Breast epithelium (tissue), 4 donors: ENCODE measurements around the gene ANXA6. TPM values are rescaled to one million over a fixed set of nuclear protein-coding genes. Genes with fewer than 3 reads are reported as not detected.

Source experiments
- DNase-seq, 2 donors: peaks; one replicate each; pipeline ENCODE4 v3.0.0-alpha.2; 2019; ENCODE audit warnings: low spot score in 2 of 2
- H3K27ac ChIP-seq, 2 donors: fragments of 200-600 bp; sonication (generic) in 1 of 2; one replicate each; pipeline ENCODE4 v1.5.1; 2016 to 2019; ENCODE audit warnings: mild to moderate bottlenecking in 1 of 2
- H3K27me3 ChIP-seq, 2 donors: fragments of 200-600 bp; sonication (generic) in 1 of 2; one replicate each; pipeline versions ENCODE4 v1.5.1 to v1.6.0; 2017 to 2019; ENCODE audit warnings: control low read depth in 1 of 2, mild to moderate bottlenecking in 1 of 2
- H3K36me3 ChIP-seq: fragments of 200-600 bp; one replicate; pipeline ENCODE4 v1.5.1; 2019
- H3K4me1 ChIP-seq, 2 donors: fragments of 200-600 bp; sonication (generic); one replicate each; pipeline ENCODE4 v1.5.1; 2016 to 2019; ENCODE audit warnings: control low read depth in 1 of 2
- H3K4me3 ChIP-seq, 3 donors: fragments of 200-600 bp; sonication (generic); 1 replicate in 2 of 3; 2 replicates in 1 of 3; pipeline ENCODE4 v1.5.1; 2016 to 2019; ENCODE audit warnings: mild to moderate bottlenecking in 3 of 3, moderate library complexity in 2 of 3
- H3K9me3 ChIP-seq, 2 donors: fragments of 200-600 bp; sonication (generic) in 1 of 2; one replicate each; pipeline ENCODE4 v1.5.1; 2016 to 2019; ENCODE audit warnings: control low read depth in 1 of 2
- CTCF ChIP-seq, 3 donors: fragments of 450-650 bp; IDR thresholded peaks; one replicate each; pipeline ENCODE4 v1.5.1; 2016 to 2017; ENCODE audit warnings: antibody characterized with exemption in 3 of 3, mild to moderate bottlenecking in 3 of 3, moderate library complexity in 3 of 3
- POLR2A ChIP-seq: fragments of 450-650 bp; IDR thresholded peaks from one replicate; pipeline ENCODE4 v1.6.1; 2016; ENCODE audit warnings: antibody characterized with exemption, mild to moderate bottlenecking, moderate library complexity
- POLR2AphosphoS5 ChIP-seq, 3 donors: sonication (generic); formaldehyde crosslinking; IDR thresholded peaks; one replicate each; pipeline ENCODE4 v1.6.1; 2017; ENCODE audit warnings: antibody characterized with exemption in 3 of 3
- intact Hi-C: fragments of 100-400 bp; cut with DNase I; formaldehyde crosslinking; loops from one replicate; pipeline ENCODE4 v1.15.1; 2023; ENCODE audit warnings: low total_unique reads
- total RNA-seq, 3 donors: library from RNA; depleted of rRNA; stranded (reverse); fragments of >200 nt; gene quantifications; one replicate each; pipeline ENCODE4 v1.1.0, GENCODE V29; 2016

Gene ANXA6
- total RNA-seq, 3 donors from 2014 or later: 206 to 320 (median 276) TPM

- no peaks in the 10 kb centered on the region for H3K4me1 ChIP-seq
- H3K4me3 ChIP-seq: no peak overlapping the region
- intact Hi-C loops: no loop called here
- no peak for DNase-seq
- H3K27ac ChIP-seq: no peak overlapping the region
- TF ChIP-seq POLR2AphosphoS5 (IDR thresholded peaks at IDR 0.05) (no peak), POLR2A (no peak), CTCF (IDR thresholded peaks at IDR 0.05) (no peak)
- no peaks in the 10 kb centered on the region for H3K27me3 ChIP-seq
- H3K36me3 ChIP-seq: no peaks in the 10 kb centered on the region
- H3K9me3 ChIP-seq: no peaks in the 10 kb centered on the region
These were observed 28.5 kb upstream of the ANXA6 start for GRCh38 chr5:151186052-151186451.

- TF ChIP-seq POLR2AphosphoS5 (IDR thresholded peaks at IDR 0.05) (no peak), CTCF (IDR thresholded peaks at IDR 0.05) (no peak), POLR2A (no peak)
- no peak for DNase-seq
- H3K27me3 ChIP-seq: no peaks in the 10 kb centered on the region
- no peak overlapping the region for H3K27ac ChIP-seq
- no peaks in the 10 kb centered on the region for H3K4me1 ChIP-seq
- intact Hi-C loops: no loop called here
- no peaks in the 10 kb centered on the region for H3K9me3 ChIP-seq
- H3K36me3 ChIP-seq: no peaks in the 10 kb centered on the region
- H3K4me3 ChIP-seq: no peak overlapping the region
These were observed 26.9 kb upstream of the ANXA6 start for GRCh38 chr5:151184316-151185042.

GRCh38 chr5:151183456-151184245, 26.1 kb upstream of the ANXA6 start:
- H3K4me3 ChIP-seq: no peak overlapping the region
- no peak for DNase-seq
- H3K36me3 ChIP-seq: no peaks in the 10 kb centered on the region
- no peak overlapping the region for H3K27ac ChIP-seq
- no peak for TF ChIP-seq POLR2AphosphoS5 (IDR thresholded peaks at IDR 0.05)
- TF ChIP-seq POLR2A: no peak
- no peak for TF ChIP-seq CTCF (IDR thresholded peaks at IDR 0.05)
- intact Hi-C loops: no loop called here
- H3K4me1 ChIP-seq: no peaks in the 10 kb centered on the region
- no peaks in the 10 kb centered on the region for H3K27me3 ChIP-seq
- H3K9me3 ChIP-seq: no peaks in the 10 kb centered on the region

GRCh38 chr5:151182976-151183375, 25.4 kb upstream of the ANXA6 start:
- intact Hi-C loops: no loop called here
- no peak for TF ChIP-seq POLR2AphosphoS5 (IDR thresholded peaks at IDR 0.05)
- TF ChIP-seq CTCF (IDR thresholded peaks at IDR 0.05): no peak
- TF ChIP-seq POLR2A: no peak
- Histone ChIP-seq H3K27me3 (no peaks in the 10 kb centered on the region), H3K9me3 (no peaks in the 10 kb centered on the region), H3K4me1 (no peaks in the 10 kb centered on the region), H3K4me3 (no peak overlapping the region), H3K36me3 (no peaks in the 10 kb centered on the region), H3K27ac (no peak overlapping the region)
- no peak for DNase-seq

- no peaks in the 10 kb centered on the region for H3K4me1 ChIP-seq
- no peak overlapping the region for H3K4me3 ChIP-seq
- no peak overlapping the region for H3K27ac ChIP-seq
- no peaks in the 10 kb centered on the region for H3K27me3 ChIP-seq
- intact Hi-C loops: no loop called here
- no peaks in the 10 kb centered on the region for H3K9me3 ChIP-seq
- no peak for DNase-seq
- no peaks in the 10 kb centered on the region for H3K36me3 ChIP-seq
- TF ChIP-seq CTCF (IDR thresholded peaks at IDR 0.05) (no peak), POLR2A (no peak), POLR2AphosphoS5 (IDR thresholded peaks at IDR 0.05) (no peak)
These were observed 24.9 kb upstream of the ANXA6 start for GRCh38 chr5:151182524-151182900.
